Liver (tissue), 9 donors: Measurements from ENCODE around the gene ABTB2. TPM values are rescaled to one million over a fixed set of nuclear protein-coding genes. Genes with fewer than 3 reads are reported as not detected.
A peak's percentile ranks its signal among the peaks of the same experiment; 100 is the strongest.

Experiments used
- DNase-seq: peaks from one replicate; pipeline ENCODE4 v3.0.0-alpha.2; 2017; ENCODE audit warnings: low spot score
- H3K27ac ChIP-seq, 2 donors: one replicate each; pipeline ENCODE4 v1.7.0; 2013; ENCODE audit warnings: inconsistent platforms in 2 of 2, low read length in 2 of 2, control low read depth in 1 of 2, low read depth in 1 of 2, mild to moderate bottlenecking in 1 of 2
- H3K27me3 ChIP-seq, 4 donors: one replicate each; pipeline versions ENCODE4 v1.6.1 to v1.7.0; 2013; ENCODE audit warnings: low read length in 3 of 4, inconsistent platforms in 1 of 4, mild to moderate bottlenecking in 1 of 4, moderate library complexity in 1 of 4; ENCODE audit not compliant: control insufficient read depth in 4 of 4, insufficient read depth in 4 of 4
- H3K36me3 ChIP-seq, 4 donors: one replicate each; pipeline versions ENCODE4 v1.6.1 to v1.7.0; 2013; ENCODE audit warnings: low read length in 3 of 4, mild to moderate bottlenecking in 3 of 4, low read depth in 1 of 4, moderate library complexity in 1 of 4; ENCODE audit not compliant: control insufficient read depth in 4 of 4, insufficient read depth in 3 of 4
- H3K4me1 ChIP-seq, 4 donors: one replicate each; pipeline versions ENCODE4 v1.6.1 to v1.7.0; 2013; ENCODE audit warnings: low read length in 3 of 4, mild to moderate bottlenecking in 3 of 4, moderate library complexity in 1 of 4; ENCODE audit not compliant: control insufficient read depth in 4 of 4, insufficient read depth in 4 of 4
- H3K4me3 ChIP-seq, 3 donors: one replicate each; pipeline versions ENCODE4 v1.6.1 to v1.7.0; 2013; ENCODE audit warnings: low read length in 3 of 3, control low read depth in 1 of 3, low read depth in 1 of 3, mild to moderate bottlenecking in 1 of 3
- H3K9ac ChIP-seq, 2 donors: one replicate each; pipeline ENCODE4 v1.7.0; 2013; ENCODE audit warnings: low read length in 2 of 2, mild to moderate bottlenecking in 2 of 2, moderate library complexity in 2 of 2, control low read depth in 1 of 2, low read depth in 1 of 2
- H3K9me3 ChIP-seq, 4 donors: one replicate each; pipeline versions ENCODE4 v1.6.1 to v1.7.0; 2013; ENCODE audit warnings: low read length in 3 of 4; ENCODE audit not compliant: control insufficient read depth in 4 of 4
- CTCF ChIP-seq: fragments of 150-350 bp; IDR thresholded peaks from 2 replicates; pipeline ENCODE4 v1.5.1; 2017; ENCODE audit warnings: improper control_type of control experiment, low read depth, low read length; ENCODE audit not compliant: missing input control
- EGR1 ChIP-seq, 2 donors: IDR thresholded peaks; 2 replicates each; pipeline ENCODE4 v1.6.1; 2016 to 2018; ENCODE audit warnings: antibody characterized with exemption in 2 of 2, low read depth in 2 of 2
- FOXA1 ChIP-seq: IDR thresholded peaks from 2 replicates; pipeline ENCODE4 v1.6.1; 2016; ENCODE audit warnings: antibody characterized with exemption
- FOXA2 ChIP-seq: IDR thresholded peaks from 2 replicates; pipeline ENCODE4 v1.6.1; 2016; ENCODE audit warnings: antibody characterized with exemption
- GABPA ChIP-seq, 2 donors: IDR thresholded peaks in 1 of 2; conservative IDR thresholded peaks in 1 of 2; 2 replicates each; pipeline ENCODE4 v1.6.1; 2016; ENCODE audit warnings: antibody characterized with exemption in 2 of 2, mild to moderate bottlenecking in 1 of 2, moderate library complexity in 1 of 2
- HNF4A ChIP-seq, 2 donors: conservative IDR thresholded peaks; 2 replicates each; pipeline ENCODE4 v1.6.1; 2016; ENCODE audit warnings: antibody characterized with exemption in 2 of 2, mild to moderate bottlenecking in 2 of 2
- HNF4G ChIP-seq: IDR thresholded peaks from 2 replicates; pipeline ENCODE4 v1.6.1; 2016; ENCODE audit warnings: antibody characterized with exemption
- JUND ChIP-seq, 2 donors: IDR thresholded peaks; 2 replicates each; pipeline ENCODE4 v1.6.1; 2016; ENCODE audit warnings: antibody characterized with exemption in 2 of 2
- MAX ChIP-seq: IDR thresholded peaks from 2 replicates; pipeline ENCODE4 v1.6.1; 2016; ENCODE audit warnings: antibody characterized with exemption
- NR2F2 ChIP-seq: IDR thresholded peaks from 2 replicates; pipeline ENCODE4 v1.6.1; 2016; ENCODE audit warnings: antibody characterized with exemption
- RAD21 ChIP-seq, 2 donors: IDR thresholded peaks; 2 replicates each; pipeline ENCODE4 v1.6.1; 2016; ENCODE audit warnings: antibody characterized with exemption in 2 of 2, mild to moderate bottlenecking in 2 of 2
- REST ChIP-seq: IDR thresholded peaks from 2 replicates; pipeline ENCODE4 v1.6.1; 2016; ENCODE audit warnings: antibody characterized with exemption, mild to moderate bottlenecking
- RXRA ChIP-seq, 2 donors: IDR thresholded peaks; 2 replicates each; pipeline ENCODE4 v1.6.1; 2017 to 2018; ENCODE audit warnings: antibody characterized with exemption in 2 of 2, mild to moderate bottlenecking in 1 of 2
- SP1 ChIP-seq: IDR thresholded peaks from 2 replicates; pipeline ENCODE4 v1.6.1; 2018; ENCODE audit warnings: antibody characterized with exemption, mild to moderate bottlenecking
- TAF1 ChIP-seq: conservative IDR thresholded peaks from 2 replicates; pipeline ENCODE4 v1.6.1; 2016; ENCODE audit warnings: antibody characterized with exemption, mild to moderate bottlenecking
- YY1 ChIP-seq: IDR thresholded peaks from 2 replicates; pipeline ENCODE4 v1.6.1; 2016; ENCODE audit warnings: antibody characterized with exemption, mild to moderate bottlenecking
- ZBTB33 ChIP-seq: IDR thresholded peaks from 2 replicates; pipeline ENCODE4 v1.6.1; 2016; ENCODE audit warnings: antibody characterized with exemption
- WGBS: extraction: QIAGEN DNeasy Blood & Tissue Kit; methylation state at CpG from one replicate; pipeline ENCODE4 v1.1.7; 2013; 5-methylcytosine and 5-hydroxymethylcytosine counted together
- polyA plus RNA-seq, 2 donors: library from polyadenylated mRNA; stranded (reverse) in 1 of 2; unstranded in 1 of 2; fragments of 200-250 nt in 1 of 2; fragments of >200 nt in 1 of 2; fragmentation: Nextera tagmentation in 1 of 2; extraction: Ambion mirVana in 1 of 2; gene quantifications; one replicate each; pipeline versions ENCODE4 v1.2.1 to v1.2.3, GENCODE V29; 2013 to 2015
- total RNA-seq, 2 donors: library from RNA; depleted of rRNA; stranded (reverse); fragments of >200 nt; gene quantifications; one replicate each; pipeline ENCODE4 v1.2.3, GENCODE V29; 2014
- donor health status: healthy.
- donor health status: healthy.
- donor health status: healthy.
- donor health status: healthy.
- donor health status: healthy.

Gene ABTB2
- total and polyA plus RNA-seq, 4 donors = 2.4 to 8.9 (median 6.1) TPM

GRCh38 chr11:34157163-34157562, 200.6 kb downstream of the ABTB2 start:
- WGBS = 61% methylated on average over 9 of the region's 9 CpGs
- Histone ChIP-seq H3K9ac (no peak overlapping the region), H3K4me3 (no peak overlapping the region), H3K36me3 (peaks cover 0 to 70% (median 19%) of the 10 kb centered on the region in 4 donors), H3K27me3 (no peaks in the 10 kb centered on the region), H3K4me1 (peaks cover 0 to 10% (median 5%) of the 10 kb centered on the region in 4 donors), H3K27ac (no peak overlapping the region), H3K9me3 (no peaks in the 10 kb centered on the region)
- TF ChIP-seq EGR1 (IDR thresholded peaks at IDR 0.05; ENCODE audit: low read depth in 2 of 2) (no peak), HNF4A (conservative IDR thresholded peaks at IDR 0.05) (peak; percentile 68 to 74), RXRA (IDR thresholded peaks at IDR 0.05) (peak in 1 of 2 donors; percentile 22)
- no peak for DNase-seq

GRCh38 chr11:34155757-34156062, 202.1 kb downstream of the ABTB2 start:
- peaks cover 0 to 10% (median 5%) of the 10 kb centered on the region in 4 donors for H3K4me1 ChIP-seq
- no peak overlapping the region for H3K4me3 ChIP-seq
- H3K27ac ChIP-seq = no peak overlapping the region
- no peaks in the 10 kb centered on the region for H3K27me3 ChIP-seq
- WGBS = 87% methylated on average over 2 of the region's 2 CpGs
- TF ChIP-seq RAD21 (IDR thresholded peaks at IDR 0.05) = no peak
- TF ChIP-seq FOXA2 = no peak
- no peak for TF ChIP-seq RXRA (IDR thresholded peaks at IDR 0.05)
- TF ChIP-seq MAX = no peak
- no peak for TF ChIP-seq ZBTB33
- no peak for TF ChIP-seq CTCF
- TF ChIP-seq NR2F2 = no peak
- no peak for TF ChIP-seq FOXA1
- no peak for TF ChIP-seq JUND (IDR thresholded peaks at IDR 0.05)
- TF ChIP-seq TAF1 = no peak
- no peak for TF ChIP-seq GABPA (IDR thresholded peaks at IDR 0.05 in 1 of 2, conservative IDR thresholded peaks at IDR 0.05 in 1 of 2)
- TF ChIP-seq HNF4A (conservative IDR thresholded peaks at IDR 0.05) = no peak
- no peak for DNase-seq
- H3K9me3 ChIP-seq = no peaks in the 10 kb centered on the region
- H3K36me3 ChIP-seq = peaks cover 0 to 71% (median 21%) of the 10 kb centered on the region in 4 donors
- no peak overlapping the region for H3K9ac ChIP-seq

- H3K4me3 ChIP-seq = no peak overlapping the region
- H3K9me3 ChIP-seq = no peaks in the 10 kb centered on the region
- no peaks in the 10 kb centered on the region for H3K27me3 ChIP-seq
- peaks cover 0 to 10% (median 5%) of the 10 kb centered on the region in 4 donors for H3K4me1 ChIP-seq
- H3K9ac ChIP-seq = no peak overlapping the region
- no peak overlapping the region for H3K27ac ChIP-seq
- H3K36me3 ChIP-seq = peaks cover 0 to 69% (median 22%) of the 10 kb centered on the region in 4 donors
- 86% methylated on average over 15 of the region's 15 CpGs for WGBS
- DNase-seq = no peak
- TF ChIP-seq JUND (IDR thresholded peaks at IDR 0.05) = no peak
- TF ChIP-seq CTCF = no peak
- TF ChIP-seq HNF4A (conservative IDR thresholded peaks at IDR 0.05) = no peak
- TF ChIP-seq SP1 = no peak
- TF ChIP-seq MAX = no peak
- no peak for TF ChIP-seq GABPA (IDR thresholded peaks at IDR 0.05 in 1 of 2, conservative IDR thresholded peaks at IDR 0.05 in 1 of 2)
- TF ChIP-seq YY1 = no peak
- TF ChIP-seq REST = no peak
- TF ChIP-seq HNF4G = no peak
- TF ChIP-seq FOXA1 = no peak
- TF ChIP-seq FOXA2 = no peak
- no peak for TF ChIP-seq TAF1
These were observed 202.6 kb downstream of the ABTB2 start for GRCh38 chr11:34155057-34155756.
